GM12878 (cell line): ENCODE data around the gene ITPR3.

ENCODE experiments used
- EZH2 ChIP-seq: IDR thresholded peaks from 2 replicates; pipeline ENCODE4 v1.6.1; 2012; ENCODE audit warnings: low read depth, mild to moderate bottlenecking, control low read depth, inconsistent platforms, low read length, borderline replicate concordance; ENCODE audit not compliant: control insufficient read depth
- FOXM1 ChIP-seq: IDR thresholded peaks from 2 replicates; pipeline ENCODE4 v1.6.1; 2012; ENCODE audit warnings: low read depth, mild to moderate bottlenecking, inconsistent platforms, low read length, moderate library complexity
- HDAC2 ChIP-seq: fragments of 200-600 bp; sonication (generic); IDR thresholded peaks from 2 replicates; pipeline ENCODE4 v1.6.1; 2017
- HDAC6 ChIP-seq: fragments of 200-600 bp; sonication (generic); IDR thresholded peaks from one replicate; pipeline ENCODE4 v1.8.0; 2017; ENCODE audit warnings: antibody characterized with exemption; ENCODE audit not compliant: unreplicated experiment
- HDGF ChIP-seq: fragments of 450-650 bp; IDR thresholded peaks from 2 replicates; pipeline ENCODE4 v1.6.1; 2016; ENCODE audit warnings: antibody characterized with exemption
- IKZF1 ChIP-seq: fragments of 450-650 bp; conservative IDR thresholded peaks from 2 replicates; pipeline ENCODE4 v1.6.1; 2017; ENCODE audit warnings: antibody characterized with exemption, mild to moderate bottlenecking
- POLR2A ChIP-seq: IDR thresholded peaks from 2 replicates; pipeline ENCODE4 v1.6.1; 2011; ENCODE audit warnings: low read depth, mild to moderate bottlenecking, low read length
- RAD21 ChIP-seq: IDR thresholded peaks from 2 replicates; pipeline ENCODE4 v1.6.1; 2011; ENCODE audit warnings: mild to moderate bottlenecking, low read depth, low read length, moderate library complexity; ENCODE audit not compliant: insufficient read depth
- ZNF274 ChIP-seq: IDR thresholded peaks from one replicate; pipeline ENCODE4 v1.8.0; 2011; ENCODE audit not compliant: insufficient read length, insufficient read depth
- ZSCAN29 ChIP-seq: fragments of 450-650 bp; IDR thresholded peaks from 2 replicates; pipeline ENCODE4 v1.6.1; 2017; ENCODE audit warnings: mild to moderate bottlenecking, moderate library complexity
- ZZZ3 ChIP-seq: IDR thresholded peaks from 2 replicates; pipeline ENCODE4 v1.6.1; 2011; ENCODE audit warnings: low read depth; ENCODE audit not compliant: control insufficient read depth, insufficient read length
- TF ChIP-seq, protein P1 (sequence below), 3 experiments: IDR thresholded peaks in 2 of 3; conservative IDR thresholded peaks in 1 of 3; 2 replicates each; pipeline ENCODE4 v1.5.1; 2011; ENCODE audit warnings: low read depth in 3 of 3, low read length in 3 of 3, mild to moderate bottlenecking in 3 of 3, control low read depth in 2 of 3, moderate library complexity in 2 of 3, inconsistent platforms in 1 of 3, mixed read lengths in 1 of 3; ENCODE audit not compliant: control insufficient read depth in 2 of 3, insufficient read depth in 1 of 3; ENCODE audit errors: extremely low read depth in 1 of 3
- TF ChIP-seq, protein P2 (sequence below): fragments of 450-650 bp; IDR thresholded peaks from 2 replicates; pipeline ENCODE4 v1.6.1; 2017; ENCODE audit warnings: antibody characterized with exemption, mild to moderate bottlenecking, moderate library complexity

DNA sequence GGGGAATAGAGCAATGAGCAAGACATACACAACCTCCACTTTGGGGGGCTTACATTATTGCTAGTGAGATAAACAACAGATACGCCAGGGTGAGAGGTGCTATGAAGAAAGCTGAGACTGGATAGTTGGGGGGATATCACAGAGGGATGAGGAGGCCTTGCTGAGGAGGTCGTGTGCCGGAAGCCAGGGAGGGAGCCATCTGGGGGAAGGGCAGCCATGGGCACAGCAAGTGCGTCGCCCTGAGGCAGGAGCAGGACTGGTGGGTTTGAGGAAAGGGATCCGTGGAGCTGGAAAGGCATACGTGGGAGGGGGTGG is 28.9 kb upstream of the ITPR3 start:
- TF ChIP-seq EZH2 (no peak), ZNF274 (no peak), RAD21 (no peak), HDAC6 (no peak), HDAC2 (no peak), IKZF1 (no peak), POLR2A (no peak; the same call in 1 of the 2 replicates), ZSCAN29 (no peak), FOXM1 (no peak), HDGF (no peak), ZZZ3 (no peak)
- TF ChIP-seq, protein P1, sequence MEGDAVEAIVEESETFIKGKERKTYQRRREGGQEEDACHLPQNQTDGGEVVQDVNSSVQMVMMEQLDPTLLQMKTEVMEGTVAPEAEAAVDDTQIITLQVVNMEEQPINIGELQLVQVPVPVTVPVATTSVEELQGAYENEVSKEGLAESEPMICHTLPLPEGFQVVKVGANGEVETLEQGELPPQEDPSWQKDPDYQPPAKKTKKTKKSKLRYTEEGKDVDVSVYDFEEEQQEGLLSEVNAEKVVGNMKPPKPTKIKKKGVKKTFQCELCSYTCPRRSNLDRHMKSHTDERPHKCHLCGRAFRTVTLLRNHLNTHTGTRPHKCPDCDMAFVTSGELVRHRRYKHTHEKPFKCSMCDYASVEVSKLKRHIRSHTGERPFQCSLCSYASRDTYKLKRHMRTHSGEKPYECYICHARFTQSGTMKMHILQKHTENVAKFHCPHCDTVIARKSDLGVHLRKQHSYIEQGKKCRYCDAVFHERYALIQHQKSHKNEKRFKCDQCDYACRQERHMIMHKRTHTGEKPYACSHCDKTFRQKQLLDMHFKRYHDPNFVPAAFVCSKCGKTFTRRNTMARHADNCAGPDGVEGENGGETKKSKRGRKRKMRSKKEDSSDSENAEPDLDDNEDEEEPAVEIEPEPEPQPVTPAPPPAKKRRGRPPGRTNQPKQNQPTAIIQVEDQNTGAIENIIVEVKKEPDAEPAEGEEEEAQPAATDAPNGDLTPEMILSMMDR (IDR thresholded peaks at IDR 0.05 in 2 of 3, conservative IDR thresholded peaks at IDR 0.05 in 1 of 3; ENCODE audit: control insufficient read depth in 2 of 3, extremely low read depth in 1 of 3, insufficient read depth in 1 of 3, low read depth in 3 of 3, low read length in 3 of 3): no peak
- TF ChIP-seq, protein P2, sequence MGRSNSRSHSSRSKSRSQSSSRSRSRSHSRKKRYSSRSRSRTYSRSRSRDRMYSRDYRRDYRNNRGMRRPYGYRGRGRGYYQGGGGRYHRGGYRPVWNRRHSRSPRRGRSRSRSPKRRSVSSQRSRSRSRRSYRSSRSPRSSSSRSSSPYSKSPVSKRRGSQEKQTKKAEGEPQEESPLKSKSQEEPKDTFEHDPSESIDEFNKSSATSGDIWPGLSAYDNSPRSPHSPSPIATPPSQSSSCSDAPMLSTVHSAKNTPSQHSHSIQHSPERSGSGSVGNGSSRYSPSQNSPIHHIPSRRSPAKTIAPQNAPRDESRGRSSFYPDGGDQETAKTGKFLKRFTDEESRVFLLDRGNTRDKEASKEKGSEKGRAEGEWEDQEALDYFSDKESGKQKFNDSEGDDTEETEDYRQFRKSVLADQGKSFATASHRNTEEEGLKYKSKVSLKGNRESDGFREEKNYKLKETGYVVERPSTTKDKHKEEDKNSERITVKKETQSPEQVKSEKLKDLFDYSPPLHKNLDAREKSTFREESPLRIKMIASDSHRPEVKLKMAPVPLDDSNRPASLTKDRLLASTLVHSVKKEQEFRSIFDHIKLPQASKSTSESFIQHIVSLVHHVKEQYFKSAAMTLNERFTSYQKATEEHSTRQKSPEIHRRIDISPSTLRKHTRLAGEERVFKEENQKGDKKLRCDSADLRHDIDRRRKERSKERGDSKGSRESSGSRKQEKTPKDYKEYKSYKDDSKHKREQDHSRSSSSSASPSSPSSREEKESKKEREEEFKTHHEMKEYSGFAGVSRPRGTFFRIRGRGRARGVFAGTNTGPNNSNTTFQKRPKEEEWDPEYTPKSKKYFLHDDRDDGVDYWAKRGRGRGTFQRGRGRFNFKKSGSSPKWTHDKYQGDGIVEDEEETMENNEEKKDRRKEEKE: no peak
